Measurements from ENCODE around the gene ADAD1. TPM values are rescaled to one million over a fixed set of nuclear protein-coding genes. Genes with fewer than 3 reads are reported as not detected.
"Not testable (repeated sequence)": the region's sequence is repeated elsewhere in the genome, so short reads cannot be mapped to it uniquely, and the experiment has no call there.

The ADAD1 gene
- total RNA-seq, 1 experiment from 2014 or later, result not detected

- H3K4me2 ChIP-seq (ENCODE audit: low read length); H3K36me3 ChIP-seq (ENCODE audit: control insufficient read depth in 1 of 2, insufficient read depth in 2 of 2, low read length in 2 of 2); H4K20me1 ChIP-seq (ENCODE audit: insufficient read depth); intact Hi-C loops (cut with micrococcal nuclease); H3K27ac ChIP-seq (ENCODE audit: low read depth, low read length); H3K9me2 ChIP-seq (ENCODE audit: insufficient read depth); CTCF ChIA-PET; H3K4me1 ChIP-seq (ENCODE audit: control insufficient read depth in 1 of 2, insufficient read depth in 2 of 2, low read length in 2 of 2); H2AFZ ChIP-seq (ENCODE audit: low read depth, low read length, poor library complexity, severe bottlenecking); H3K4me3 ChIP-seq (replicated peaks in 1 of 2; ENCODE audit: low read depth in 1 of 2, low read length in 2 of 2); POLR2A ChIA-PET; BruUV-seq (replicated peaks); H3K9ac ChIP-seq (ENCODE audit: low read length); H3K27me3 ChIP-seq (ENCODE audit: insufficient read depth, low read length); DNase-seq (ENCODE audit: low read depth, low spot score); H3K9me3 ChIP-seq (ENCODE audit: control insufficient read depth in 1 of 2, insufficient read depth in 1 of 2, low read depth in 1 of 2, low read length in 2 of 2); H3K79me2 ChIP-seq (ENCODE audit: insufficient read depth, low read length); ATAC-seq; RAD21 ChIA-PET (ENCODE audit: low non-redundant PET in 1 of 2, low total read pairs in 2 of 2, uncharacterized antibody in 2 of 2, unreplicated experiment in 2 of 2): not testable (repeated sequence)
These were observed 10.0 kb upstream of the ADAD1 start for GRCh38 chr4:122368786-122369185.

- Histone ChIP-seq H3K4me3 (replicated peaks in 1 of 2; ENCODE audit: low read depth in 1 of 2, low read length in 2 of 2) (no peak overlapping the region), H3K79me2 (ENCODE audit: insufficient read depth, low read length) (no peaks in the 10 kb centered on the region), H3K4me1 (ENCODE audit: control insufficient read depth in 1 of 2, insufficient read depth in 2 of 2, low read length in 2 of 2) (no peaks in the 10 kb centered on the region), H3K27ac (ENCODE audit: low read depth, low read length) (no peak overlapping the region), H3K36me3 (ENCODE audit: control insufficient read depth in 1 of 2, insufficient read depth in 2 of 2, low read length in 2 of 2) (no peaks in the 10 kb centered on the region), H3K9me3 (ENCODE audit: control insufficient read depth in 1 of 2, insufficient read depth in 1 of 2, low read depth in 1 of 2, low read length in 2 of 2) (no peaks in the 10 kb centered on the region), H3K27me3 (ENCODE audit: insufficient read depth, low read length) (no peaks in the 10 kb centered on the region), H3K4me2 (ENCODE audit: low read length) (no peak overlapping the region), H4K20me1 (ENCODE audit: insufficient read depth) (no peaks in the 10 kb centered on the region), H2AFZ (ENCODE audit: low read depth, low read length, poor library complexity, severe bottlenecking) (no peak overlapping the region), H3K9me2 (ENCODE audit: insufficient read depth) (no peaks in the 10 kb centered on the region), H3K9ac (ENCODE audit: low read length) (no peak overlapping the region)
- POLR2A ChIA-PET, result no interaction called here
- TF ChIP-seq SIN3A (IDR thresholded peaks at IDR 0.05; ENCODE audit: low read depth), result no peak
- RAD21 ChIA-PET (ENCODE audit: low non-redundant PET in 1 of 2, low total read pairs in 2 of 2, uncharacterized antibody in 2 of 2, unreplicated experiment in 2 of 2), result no interaction called here
- ATAC-seq (no peak), DNase-seq (ENCODE audit: low read depth, low spot score) (no peak)
- intact Hi-C loops (cut with micrococcal nuclease), result no loop called here
- no TSS peak for BruUV-seq (replicated peaks)
- CTCF ChIA-PET, result no interaction called here
These were observed 1.5 kb upstream of the ADAD1 start for GRCh38 chr4:122377352-122377751.

- POLR2A ChIA-PET, result no interaction called here
- CTCF ChIA-PET, result no interaction called here
- Histone ChIP-seq H4K20me1 (ENCODE audit: insufficient read depth) (no peaks in the 10 kb centered on the region), H3K4me2 (ENCODE audit: low read length) (no peak overlapping the region), H3K27me3 (ENCODE audit: insufficient read depth, low read length) (no peaks in the 10 kb centered on the region), H3K36me3 (ENCODE audit: control insufficient read depth in 1 of 2, insufficient read depth in 2 of 2, low read length in 2 of 2) (no peaks in the 10 kb centered on the region), H3K4me3 (replicated peaks in 1 of 2; ENCODE audit: low read depth in 1 of 2, low read length in 2 of 2) (no peak overlapping the region), H3K79me2 (ENCODE audit: insufficient read depth, low read length) (no peaks in the 10 kb centered on the region), H3K9me2 (ENCODE audit: insufficient read depth) (no peaks in the 10 kb centered on the region), H3K4me1 (ENCODE audit: control insufficient read depth in 1 of 2, insufficient read depth in 2 of 2, low read length in 2 of 2) (no peaks in the 10 kb centered on the region), H3K9ac (ENCODE audit: low read length) (no peak overlapping the region), H2AFZ (ENCODE audit: low read depth, low read length, poor library complexity, severe bottlenecking) (no peak overlapping the region), H3K9me3 (ENCODE audit: control insufficient read depth in 1 of 2, insufficient read depth in 1 of 2, low read depth in 1 of 2, low read length in 2 of 2) (no peaks in the 10 kb centered on the region), H3K27ac (ENCODE audit: low read depth, low read length) (no peak overlapping the region)
- no TSS peak for BruUV-seq (replicated peaks)
- no peak for DNase-seq (ENCODE audit: low read depth, low spot score)
- intact Hi-C loops (cut with micrococcal nuclease), result no loop called here
- RAD21 ChIA-PET (ENCODE audit: low non-redundant PET in 1 of 2, low total read pairs in 2 of 2, uncharacterized antibody in 2 of 2, unreplicated experiment in 2 of 2), result no interaction called here
- no peak for ATAC-seq
- TF ChIP-seq POLR2A (IDR thresholded peaks at IDR 0.05; ENCODE audit: borderline replicate concordance, extremely low read depth, insufficient read depth, insufficient read length) (no peak), EZH2 (IDR thresholded peaks at IDR 0.05) (no peak), ZNF274 (IDR thresholded peaks at IDR 0.05; ENCODE audit: low read depth, low read length) (no peak), CEBPB (IDR thresholded peaks at IDR 0.05; ENCODE audit: low read depth) (no peak), ATF3 (IDR thresholded peaks at IDR 0.05) (no peak), CBX3 (IDR thresholded peaks at IDR 0.05; ENCODE audit: low read depth) (no peak), MAX (IDR thresholded peaks at IDR 0.05) (no peak), POLR2AphosphoS5 (IDR thresholded peaks at IDR 0.05; ENCODE audit: low read depth, low read length) (no peak), SRF (IDR thresholded peaks at IDR 0.05; ENCODE audit: low read depth) (no peak), ZFX (IDR thresholded peaks at IDR 0.05) (no peak), REST (IDR thresholded peaks at IDR 0.05; ENCODE audit: low read depth) (no peak), EZH2phosphoT487 (IDR thresholded peaks at IDR 0.05; ENCODE audit: borderline replicate concordance) (no peak), RAD21 (IDR thresholded peaks at IDR 0.05; ENCODE audit: low read depth) (no peak)
These were observed 428 bp downstream of the ADAD1 start for GRCh38 chr4:122379239-122379638.

All from HCT116 (cell line).